Measurements from ENCODE around the gene MYORG.

- TF ChIP-seq CTCF (IDR thresholded peaks at IDR 0.05) (no peak), POLR2A (IDR thresholded peaks at IDR 0.05) (no peak), POLR2AphosphoS5 (IDR thresholded peaks at IDR 0.05) (no peak)
These were observed 58.4 kb downstream of the MYORG start for GRCh38 chr9:34318163-34318790.

Data from breast epithelium (tissue), 3 donors.